GM21515 (cell line): ENCODE measurements around the gene CTNNA1.

Experiments
- ATAC-seq: cut with Tn5 transposase; IDR thresholded peaks from one replicate; pipeline ENCODE4 v1.9.1; 2021; ENCODE audit not compliant: unreplicated experiment

Gene CTNNA1

DNA sequence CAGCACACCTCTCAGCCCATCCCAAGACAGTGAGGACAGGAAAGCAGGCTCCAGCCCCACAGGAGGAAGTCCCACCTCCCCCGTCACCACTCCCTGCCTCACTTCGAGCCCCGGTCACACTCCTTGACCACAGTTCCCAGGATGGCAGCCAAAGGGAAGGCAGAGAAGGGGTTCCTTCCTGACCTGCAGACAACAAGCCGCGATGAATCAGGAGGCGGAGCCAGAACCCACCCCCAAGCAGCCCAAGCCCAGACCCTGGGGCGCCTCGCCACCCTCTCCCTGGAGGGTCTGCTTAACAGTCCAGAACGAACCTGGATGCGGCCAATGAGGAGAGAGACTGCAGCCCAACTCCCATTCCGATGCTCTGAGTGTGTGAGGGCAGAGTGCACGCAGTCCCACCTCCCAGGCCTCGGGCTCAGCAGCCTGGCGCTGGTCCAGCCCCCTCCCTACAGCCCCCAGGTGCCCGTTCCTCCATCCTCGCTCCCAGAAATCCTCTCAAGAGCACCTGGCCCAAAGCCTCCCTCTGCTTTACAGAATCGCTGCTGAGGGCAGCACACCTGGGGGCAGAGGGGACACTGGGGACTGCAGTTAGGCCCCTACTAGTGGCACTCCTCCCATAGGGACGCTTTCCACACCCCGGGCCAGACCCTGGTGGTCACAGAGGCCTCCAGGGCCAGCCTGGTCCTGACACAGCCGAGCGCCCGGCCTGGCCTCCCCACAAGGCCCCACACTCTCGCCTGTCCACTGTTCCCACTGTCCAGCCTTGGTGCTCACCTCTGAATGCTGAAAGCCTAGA, 191.5 kb downstream of the CTNNA1 start:
- no peak for ATAC-seq

DNA sequence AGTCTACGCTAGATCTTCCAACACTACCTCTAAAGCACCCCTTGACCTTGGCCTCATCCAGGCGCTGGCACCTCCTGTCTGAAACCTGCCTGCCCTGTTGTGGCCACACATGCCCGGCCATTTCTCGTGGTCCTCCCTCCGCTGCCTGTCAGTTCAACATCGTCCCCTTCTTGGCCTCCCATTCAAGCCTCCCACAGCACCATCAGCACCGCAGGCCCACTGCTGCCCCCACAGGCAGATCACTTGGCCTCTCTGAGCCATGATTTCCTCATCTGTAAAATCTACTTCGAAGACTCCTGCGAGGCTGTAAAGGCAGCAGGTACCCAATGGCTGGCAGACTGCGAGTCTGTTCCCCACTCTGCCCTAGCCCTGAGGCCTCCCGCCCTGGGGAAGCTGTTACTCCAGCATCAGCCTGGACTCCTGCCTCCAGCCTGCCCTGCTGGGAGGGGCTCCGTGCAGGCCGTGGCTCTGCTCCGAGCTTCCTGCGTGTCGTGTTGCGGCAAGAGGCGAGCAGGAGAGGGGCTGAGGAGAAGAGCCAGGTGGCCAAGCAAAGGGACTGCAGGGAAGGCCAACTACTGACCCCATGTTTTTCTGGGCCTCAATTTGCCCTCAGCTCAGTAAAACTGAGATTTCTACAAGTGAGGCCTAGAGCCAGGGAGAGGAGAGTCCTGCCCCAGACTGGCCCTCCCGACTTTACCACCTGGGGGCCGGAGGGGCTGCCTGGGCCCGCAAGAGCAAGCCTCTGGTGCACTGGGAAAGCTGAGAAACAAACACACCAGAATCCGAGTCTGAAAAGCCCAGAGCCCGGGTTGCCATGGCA, 192.4 kb downstream of the CTNNA1 start:
- ATAC-seq = no peak

DNA sequence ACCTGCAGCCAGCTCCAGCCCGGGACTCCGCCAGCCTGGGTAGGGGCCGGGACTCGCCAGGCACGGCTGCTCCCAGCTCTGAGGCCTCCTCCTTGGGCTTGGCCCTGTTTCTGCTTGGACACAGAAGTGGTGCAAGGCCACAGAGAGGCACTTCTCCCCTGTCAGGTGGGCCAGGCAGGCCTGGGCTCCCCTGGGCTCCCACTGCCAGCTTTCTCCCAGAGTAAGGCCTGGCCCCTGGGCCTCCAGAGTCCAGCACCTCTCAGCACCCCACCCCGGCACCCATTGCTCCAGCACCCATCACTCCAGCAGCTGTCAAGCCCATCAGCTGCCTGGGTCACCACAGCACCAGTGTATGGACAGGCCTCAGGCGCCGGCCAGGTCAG, 193.0 kb downstream of the CTNNA1 start:
- ATAC-seq = no peak

DNA sequence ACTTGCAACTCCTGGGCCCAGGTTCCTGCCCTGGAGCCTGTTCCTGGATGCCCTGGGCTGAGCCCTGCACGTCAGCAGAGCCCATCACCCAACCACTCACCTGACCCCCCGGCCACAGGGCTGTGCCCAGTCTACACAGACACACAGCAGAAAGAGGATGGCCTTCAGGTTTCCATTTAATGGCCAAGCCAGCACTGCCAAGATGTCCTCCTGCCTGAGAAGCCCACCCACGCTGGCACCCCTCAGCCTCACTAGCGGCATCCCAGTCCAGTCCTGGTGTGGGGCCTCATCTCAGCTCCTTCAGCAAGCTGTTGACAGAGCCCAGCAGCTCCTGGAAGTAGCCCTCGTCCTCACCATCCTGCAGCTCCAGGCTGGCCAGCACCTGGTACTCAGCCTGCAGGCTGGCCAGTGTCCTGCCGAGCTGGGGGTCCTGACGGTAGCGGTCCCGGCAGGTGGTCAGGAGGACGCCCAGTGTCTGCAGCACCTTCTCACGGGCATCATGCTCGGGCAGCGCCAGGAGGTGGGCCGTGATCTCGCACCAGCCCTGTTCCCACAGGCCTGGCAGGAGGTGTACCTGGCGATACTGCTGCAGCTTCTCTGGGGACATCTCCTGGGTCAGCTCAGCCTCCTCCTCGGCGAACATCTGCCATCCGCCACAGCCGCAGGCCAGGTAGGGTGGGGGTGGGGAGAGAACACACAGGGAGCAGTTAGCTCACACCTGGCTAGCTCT, 193.8 kb downstream of the CTNNA1 start:
- no peak for ATAC-seq

DNA sequence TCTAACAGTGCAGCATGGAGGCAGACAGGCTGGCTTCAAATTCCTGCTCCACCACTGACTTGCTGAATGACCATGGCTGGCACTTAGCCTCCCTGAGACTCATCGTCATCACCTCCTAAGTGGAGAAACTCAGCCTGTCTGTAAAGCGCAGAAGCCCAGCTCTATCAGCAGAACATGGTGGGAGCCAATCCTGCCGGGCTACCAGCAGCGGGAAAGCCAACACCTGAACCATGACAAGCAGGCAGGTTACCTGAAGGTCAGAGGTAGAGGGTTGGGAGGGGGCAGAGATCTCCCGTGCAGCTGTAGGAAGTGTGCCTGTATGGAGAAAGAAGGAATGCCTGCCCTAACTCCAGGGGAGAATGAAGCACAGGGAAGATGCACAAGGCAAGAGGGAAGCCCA, 194.6 kb downstream of the CTNNA1 start:
- no peak for ATAC-seq

DNA sequence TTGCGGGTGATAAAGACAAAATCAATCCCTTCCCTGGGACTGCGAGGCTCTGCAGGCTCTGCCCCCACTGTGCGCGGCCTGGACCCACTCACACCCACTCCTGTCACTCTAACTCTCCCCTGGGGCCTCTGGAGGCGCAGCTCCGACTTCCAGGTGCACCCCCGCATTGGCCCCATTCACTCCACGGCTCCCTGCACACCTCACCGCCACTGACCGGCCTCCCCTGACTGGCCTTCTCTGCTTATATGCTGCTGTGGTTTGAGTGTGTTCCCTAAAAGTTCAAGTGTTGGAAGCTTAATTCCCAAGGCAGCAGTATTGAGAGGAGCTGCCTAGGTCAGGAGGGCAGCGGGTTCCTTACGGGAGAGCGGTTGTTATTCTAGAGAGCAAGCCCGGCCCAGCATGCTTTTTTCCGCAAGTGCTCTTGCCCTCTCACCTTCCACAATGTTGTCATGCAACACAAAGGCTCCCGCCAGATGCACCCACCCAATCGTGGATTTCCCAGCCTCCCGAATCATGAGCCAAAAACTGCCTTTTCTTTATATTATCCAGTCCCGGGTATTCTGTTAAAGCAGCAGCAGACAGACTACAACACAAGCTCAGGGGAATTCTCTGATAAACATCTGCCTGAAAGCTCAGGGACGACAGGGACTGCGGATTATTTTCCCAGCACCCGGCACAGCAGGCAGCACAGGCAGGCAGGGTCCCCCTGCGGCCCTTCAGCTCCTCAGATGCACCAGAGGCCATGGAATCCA, 195.4 kb downstream of the CTNNA1 start:
- ATAC-seq = no peak

DNA sequence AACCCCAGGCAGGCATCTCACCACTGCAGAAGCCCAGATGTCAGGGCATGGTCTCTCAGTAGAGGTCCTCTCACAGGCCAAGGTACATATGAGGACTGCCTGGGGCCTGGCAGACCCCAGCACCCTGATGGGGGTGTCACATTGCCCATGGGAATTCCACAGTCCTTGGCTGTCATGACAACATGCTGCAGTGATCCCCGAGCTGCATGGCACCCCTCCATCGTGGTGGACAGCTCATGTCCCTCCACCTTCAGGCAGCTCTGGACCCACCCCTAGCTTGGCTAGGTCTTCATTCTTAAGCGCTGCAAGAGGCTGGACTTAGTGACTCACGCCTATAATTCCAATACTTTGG, 196.0 kb downstream of the CTNNA1 start:
- ATAC-seq = no peak

DNA sequence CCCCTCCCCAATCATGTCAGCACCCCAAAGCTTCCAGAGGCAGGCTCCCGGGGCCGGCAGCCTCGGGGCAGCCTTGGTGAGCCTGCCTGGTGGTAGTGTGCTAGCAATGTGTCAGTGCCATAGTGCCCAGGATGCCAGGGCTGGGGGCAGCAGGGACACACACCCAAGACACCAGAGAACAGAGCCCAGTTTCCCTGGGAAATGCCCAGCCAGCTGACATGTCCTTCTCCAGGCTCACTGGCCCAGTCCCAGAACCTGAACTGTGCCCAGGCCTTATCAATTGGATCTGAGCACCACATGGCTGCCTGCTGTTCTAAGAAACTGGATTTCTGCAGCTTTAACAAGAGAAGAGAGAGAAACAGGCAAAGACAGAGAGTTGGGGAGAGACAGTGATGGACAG, 196.8 kb downstream of the CTNNA1 start:
- ATAC-seq = no peak

DNA sequence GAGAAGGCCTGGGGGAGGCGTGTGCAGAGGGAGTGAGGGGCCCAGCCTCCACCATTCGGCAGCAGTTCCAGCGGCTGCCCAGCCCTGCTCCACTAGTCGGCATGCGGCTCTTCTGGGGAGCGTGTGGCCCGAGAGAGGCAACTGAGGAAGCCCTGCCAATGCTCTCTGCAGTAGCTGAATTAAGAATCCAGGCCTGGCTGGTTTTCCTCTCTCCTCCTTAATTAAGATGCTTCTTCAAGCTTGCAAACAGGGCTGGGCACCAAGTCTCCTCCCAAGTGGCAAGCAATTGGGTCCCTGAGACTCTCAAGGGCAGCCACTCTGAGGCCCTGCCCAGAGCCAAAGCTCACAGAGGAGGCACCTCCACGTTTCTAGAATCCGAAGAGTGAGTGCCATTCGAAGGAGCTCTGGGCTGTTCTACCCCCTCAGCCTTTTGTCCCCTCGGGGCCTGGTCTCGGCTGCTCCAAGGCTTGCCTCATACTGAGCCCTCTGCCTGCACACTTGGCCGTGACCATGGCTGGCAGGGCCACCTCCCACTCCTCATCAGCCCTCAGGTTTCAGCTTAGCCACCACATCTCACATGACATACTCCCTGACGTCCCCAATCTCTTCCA, 197.3 kb downstream of the CTNNA1 start:
- ATAC-seq = no peak

DNA sequence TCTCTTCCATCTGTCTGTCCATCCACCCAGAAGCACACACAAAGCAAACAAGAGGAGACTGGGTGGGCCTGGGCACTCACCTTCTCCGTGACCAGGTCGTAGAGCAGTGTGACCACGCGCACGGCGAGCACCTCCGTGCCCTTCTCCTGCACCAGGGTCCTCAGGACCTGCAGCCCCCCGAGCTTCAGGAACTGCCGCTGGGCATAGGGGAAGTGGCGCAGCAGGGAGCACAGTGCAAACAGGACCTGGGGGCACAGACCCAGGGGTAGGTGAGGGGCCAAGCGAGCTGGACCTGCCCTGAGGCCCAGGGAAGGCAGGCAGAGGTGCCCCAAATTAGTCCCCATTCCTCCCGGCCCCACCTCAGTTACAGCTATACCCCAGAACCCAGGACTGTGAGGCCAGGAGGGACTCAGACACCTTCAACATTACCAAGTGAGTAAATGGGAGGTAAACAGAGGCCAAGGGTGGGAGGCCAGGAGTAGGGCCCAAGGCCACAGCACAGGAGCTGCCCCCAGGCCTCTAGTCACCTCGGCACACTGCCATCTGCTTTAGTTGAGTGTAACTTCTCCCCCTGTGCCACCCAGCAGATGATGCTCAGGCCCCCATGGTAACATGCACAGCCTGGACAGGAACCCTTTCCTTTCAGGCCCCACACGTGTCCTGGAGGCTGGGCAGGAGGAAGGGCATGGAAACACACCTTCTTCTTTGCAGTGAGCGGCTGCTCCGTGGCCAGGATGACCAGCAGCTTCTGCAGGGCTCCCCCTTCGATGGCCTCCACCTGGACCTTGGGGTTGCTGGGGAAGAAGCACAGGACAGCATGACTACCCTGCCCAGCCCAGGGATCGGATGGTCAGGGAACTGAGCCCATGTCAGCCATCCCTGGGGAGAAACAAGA, 198.1 kb downstream of the CTNNA1 start:
- ATAC-seq = no peak

DNA sequence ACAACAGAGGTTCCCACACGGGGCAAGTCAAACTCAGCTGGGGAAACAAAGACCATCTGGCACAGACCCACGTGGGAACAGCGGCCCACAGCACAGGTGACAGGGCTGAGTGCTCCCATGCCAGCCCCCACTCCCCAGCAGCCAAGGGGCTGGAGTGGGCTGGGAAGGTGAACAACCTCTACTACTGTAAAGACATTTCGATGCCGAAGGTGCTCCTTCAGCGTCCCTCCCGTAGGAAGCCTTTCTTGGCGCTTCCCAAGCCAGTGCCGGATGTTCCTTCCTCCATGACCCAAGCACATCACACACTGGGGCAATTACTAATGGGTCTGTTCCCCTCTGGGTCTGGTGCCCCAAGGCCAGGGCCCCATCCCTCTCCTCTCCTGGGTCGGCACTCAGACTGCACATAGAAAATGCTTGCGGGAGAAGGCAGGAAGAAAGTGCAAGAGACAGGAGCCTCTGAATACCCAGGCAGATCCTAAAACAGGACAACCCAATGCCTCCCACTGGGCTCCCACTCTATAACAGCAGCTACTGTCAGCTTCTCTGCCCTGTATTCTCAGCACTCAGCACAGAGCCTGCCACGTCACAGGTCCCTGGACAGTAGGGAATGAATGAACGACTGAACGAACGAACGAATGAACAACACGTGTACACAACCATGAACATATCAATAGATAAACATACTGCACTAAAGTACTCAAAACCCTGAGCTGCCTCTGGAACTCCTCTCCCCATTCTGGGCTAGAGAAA, 198.9 kb downstream of the CTNNA1 start:
- ATAC-seq = no peak

DNA sequence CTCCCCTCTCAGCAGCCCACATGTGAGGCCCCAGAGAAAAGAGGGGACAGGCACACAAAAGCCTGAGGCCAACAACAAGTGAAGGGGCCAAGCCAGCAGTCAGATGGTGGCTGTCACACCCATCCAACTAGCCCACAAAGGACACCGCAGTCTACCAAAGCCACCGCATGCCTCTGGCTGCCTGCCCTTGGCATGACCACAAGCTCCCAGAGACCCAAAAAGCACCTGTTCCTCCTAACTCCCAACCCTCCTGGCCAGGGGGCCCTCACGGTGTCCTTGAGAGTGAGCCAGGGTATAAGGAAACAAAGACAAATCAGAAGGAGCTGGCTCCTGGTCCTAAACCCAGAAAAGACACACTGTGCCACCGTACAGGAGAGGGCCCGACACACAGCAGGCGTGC, 199.7 kb downstream of the CTNNA1 start:
- ATAC-seq = no peak

DNA sequence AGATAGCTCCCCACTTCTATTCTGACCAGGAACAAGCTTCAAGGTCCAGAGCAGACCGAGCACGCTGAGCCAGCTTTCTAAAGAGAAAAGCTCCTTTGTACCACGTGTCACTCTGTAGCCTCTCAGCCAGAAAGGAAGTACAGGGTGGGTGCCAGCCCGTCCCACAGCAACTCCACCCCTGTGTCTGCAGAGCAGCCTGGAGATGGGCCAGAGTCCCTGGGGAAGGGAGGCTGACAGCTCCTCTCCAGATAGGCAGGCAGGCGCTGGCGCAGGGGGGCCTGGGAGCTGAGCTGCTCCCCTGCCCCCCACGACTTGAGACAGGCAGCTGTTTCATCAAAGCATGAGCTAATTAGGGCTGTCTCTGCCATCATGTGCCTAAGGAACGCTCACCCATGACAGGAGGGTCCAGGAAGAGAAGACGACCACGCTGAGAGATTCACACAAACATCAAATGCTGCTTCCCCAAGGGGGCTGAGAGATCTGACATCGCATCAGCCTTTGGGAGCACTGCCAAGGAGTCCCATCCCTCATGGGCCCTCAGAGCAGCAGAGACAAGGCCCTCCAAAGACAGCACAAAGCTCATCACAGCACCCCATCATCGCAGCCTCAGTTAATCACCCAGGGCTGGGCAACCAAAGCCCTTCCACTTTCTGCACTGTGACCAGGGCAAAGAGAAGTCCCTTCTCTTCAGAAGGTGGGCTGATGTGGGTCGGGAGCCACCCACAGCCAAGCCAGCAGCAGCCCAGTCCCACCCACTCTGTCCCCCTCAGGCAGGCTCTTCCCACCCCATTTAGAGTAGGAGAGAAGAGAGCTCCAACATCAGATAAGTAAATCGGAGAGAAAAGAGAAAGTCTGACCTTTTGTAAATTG, 200.4 kb downstream of the CTNNA1 start:
- ATAC-seq = no peak

DNA sequence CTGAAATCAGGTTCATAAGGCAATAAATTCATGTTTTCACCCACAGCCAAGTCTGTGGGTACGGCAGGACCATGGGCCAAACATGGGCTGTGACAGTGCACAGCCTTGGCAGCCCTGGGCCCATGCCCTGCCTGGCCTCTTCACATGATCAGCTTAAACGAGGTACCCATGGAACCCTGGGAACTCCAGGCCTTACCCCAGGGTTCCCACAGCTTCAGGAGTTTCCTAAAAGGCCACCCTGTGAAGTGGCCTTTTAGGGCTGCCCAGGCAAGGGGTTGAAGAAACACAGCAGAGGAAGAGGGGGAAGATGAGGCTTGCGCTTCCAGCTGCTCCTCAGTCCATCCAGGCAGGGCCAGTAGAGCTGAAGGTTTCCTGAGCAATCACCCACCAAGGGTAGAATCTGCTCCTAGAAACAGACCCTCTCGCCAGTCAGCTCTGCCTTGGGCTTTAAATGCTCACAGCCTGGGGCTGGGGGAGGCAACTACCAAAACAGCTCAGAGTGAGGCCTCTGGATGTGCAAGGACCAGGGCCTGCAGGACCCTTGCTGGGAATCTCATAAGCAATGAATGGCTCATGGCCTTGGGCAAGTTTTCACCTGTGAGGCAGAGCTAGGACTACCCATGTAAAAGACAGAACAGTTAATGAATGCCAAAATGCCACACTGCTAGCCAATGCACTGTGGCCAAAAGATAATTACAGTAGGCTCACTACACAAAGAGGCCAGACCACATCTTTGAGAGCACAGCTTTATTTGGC, 201.2 kb downstream of the CTNNA1 start:
- ATAC-seq = no peak

DNA sequence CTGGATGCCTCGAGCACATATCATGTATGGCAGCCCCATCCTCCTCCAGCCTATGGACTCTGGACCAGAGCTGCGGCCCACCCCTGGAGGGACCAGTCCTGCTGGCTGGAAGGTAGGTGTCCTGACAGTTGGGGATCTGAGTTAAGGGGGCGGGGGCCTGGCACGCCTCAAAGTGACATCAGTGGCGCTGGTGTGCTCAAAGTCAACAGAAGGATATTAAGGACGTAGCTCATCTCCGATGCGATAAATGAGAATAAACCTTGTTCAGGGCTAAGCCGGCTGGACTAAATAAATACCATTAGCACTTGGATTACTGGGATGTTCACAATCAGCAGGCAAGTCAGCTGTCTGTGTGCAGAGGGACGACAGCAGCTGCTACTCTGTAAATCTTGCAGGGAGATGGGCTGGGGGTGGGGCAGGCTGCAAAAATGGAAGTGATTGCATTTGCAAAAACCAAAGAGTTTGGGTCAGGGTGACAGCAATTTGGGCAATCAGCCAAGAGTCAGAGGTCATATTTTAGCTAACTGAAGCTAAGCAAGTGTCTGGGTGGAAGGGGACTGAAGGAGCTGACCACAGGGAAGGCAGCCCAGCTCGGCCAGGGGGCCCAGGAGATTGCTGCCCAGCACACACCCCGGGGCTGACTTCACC, 201.9 kb downstream of the CTNNA1 start:
- ATAC-seq = no peak

DNA sequence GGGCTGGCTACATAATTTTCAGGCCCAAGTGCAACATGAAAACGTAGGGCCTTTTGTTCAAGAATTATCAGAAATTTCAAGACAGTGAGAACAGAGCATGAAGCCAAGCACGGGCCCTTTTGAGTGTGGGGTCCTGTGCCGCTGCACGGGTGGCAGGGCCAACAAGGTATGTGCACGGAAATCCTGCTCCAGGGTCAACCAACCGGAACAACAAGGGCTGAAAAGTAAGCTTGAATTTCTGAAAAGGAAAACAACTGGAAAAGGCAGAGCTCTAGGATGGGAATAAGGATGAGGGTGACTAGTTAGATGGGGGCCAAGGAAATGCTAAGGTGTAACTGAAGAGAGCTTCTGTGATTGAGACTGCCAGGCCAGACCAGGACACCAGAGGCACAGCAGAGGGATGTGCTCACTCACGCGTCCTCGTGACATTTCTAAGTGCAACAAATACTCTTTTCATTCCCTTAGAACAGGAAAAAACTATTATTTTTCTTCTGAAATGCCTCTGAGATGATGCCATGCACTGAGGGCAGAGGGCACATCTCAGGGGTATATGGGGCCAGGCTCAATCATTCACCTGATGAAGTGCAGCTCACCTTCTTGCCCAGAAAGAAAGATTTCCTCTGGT, 202.6 kb downstream of the CTNNA1 start:
- ATAC-seq = no peak
